ENCODE measurements around the gene GDA. TPM values are rescaled to one million over a fixed set of nuclear protein-coding genes. Genes with fewer than 3 reads are reported as not detected.

Gene GDA
- total and polyA plus RNA-seq, 3 experiments from 2014 or later = not detected

GRCh38 chr9:72155301-72155700 lies 6.1 kb downstream of the GDA start:
- peaks cover 0 to 2% (median 0%) of the 10 kb centered on the region in 5 donors for H3K9me3 Mint-ChIP-seq
- ChIA-PET POLR2A (no interaction called here), CTCF (no interaction called here)
- H3K4me1 ChIP-seq (ENCODE audit: insufficient read depth, low read length) = no peaks in the 10 kb centered on the region
- no peak overlapping the region for H3K27ac ChIP-seq (ENCODE audit: low read depth, low read length)
- H3K4me1 Mint-ChIP-seq = no peaks in the 10 kb centered on the region
- no peaks in the 10 kb centered on the region for H3K9me3 ChIP-seq (ENCODE audit: low read length)
- DNase-seq = no peak
- peaks cover 0 to 2% (median 0%) of the 10 kb centered on the region in 3 donors for H3K36me3 Mint-ChIP-seq
- peaks cover 2 to 17% of the 10 kb centered on the region in 2 donors for H3K27me3 Mint-ChIP-seq
- H3K4me3 ChIP-seq (ENCODE audit: low read length) = no peak overlapping the region
- H3K27ac Mint-ChIP-seq = no peak overlapping the region
- H3K36me3 ChIP-seq (ENCODE audit: insufficient read depth, low read length) = no peaks in the 10 kb centered on the region
- H3K27me3 ChIP-seq (ENCODE audit: insufficient read depth, low read length, poor library complexity, severe bottlenecking) = no peaks in the 10 kb centered on the region
- no peak overlapping the region for H3K4me3 Mint-ChIP-seq

GRCh38 chr9:72156586-72156985 lies 7.3 kb downstream of the GDA start:
- ChIA-PET CTCF (no interaction called here), POLR2A (no interaction called here)
- Histone ChIP-seq H3K27ac (ENCODE audit: low read depth, low read length) (no peak overlapping the region), H3K36me3 (ENCODE audit: insufficient read depth, low read length) (no peaks in the 10 kb centered on the region), H3K9me3 (ENCODE audit: low read length) (no peaks in the 10 kb centered on the region), H3K4me1 (ENCODE audit: insufficient read depth, low read length) (no peaks in the 10 kb centered on the region), H3K4me3 (ENCODE audit: low read length) (no peak overlapping the region), H3K27me3 (ENCODE audit: insufficient read depth, low read length, poor library complexity, severe bottlenecking) (no peaks in the 10 kb centered on the region)
- no peak for DNase-seq
- H3K9me3 Mint-ChIP-seq = peaks cover 0 to 2% (median 0%) of the 10 kb centered on the region in 5 donors
- no peak overlapping the region for H3K4me3 Mint-ChIP-seq
- H3K27ac Mint-ChIP-seq = no peak overlapping the region
- no peaks in the 10 kb centered on the region for H3K4me1 Mint-ChIP-seq
- H3K27me3 Mint-ChIP-seq = peaks cover 2 to 12% of the 10 kb centered on the region in 2 donors
- H3K36me3 Mint-ChIP-seq = peaks cover 0 to 2% (median 0%) of the 10 kb centered on the region in 3 donors

GRCh38 chr9:72158680-72159079 lies 9.4 kb downstream of the GDA start:
- no peak overlapping the region for H3K27ac ChIP-seq (ENCODE audit: low read depth, low read length)
- peaks cover 1 to 14% of the 10 kb centered on the region in 2 donors for H3K27me3 Mint-ChIP-seq
- CTCF ChIA-PET = no interaction called here
- H3K4me1 ChIP-seq (ENCODE audit: insufficient read depth, low read length) = no peaks in the 10 kb centered on the region
- no peak for DNase-seq
- H3K4me1 Mint-ChIP-seq = no peaks in the 10 kb centered on the region
- H3K9me3 Mint-ChIP-seq = peaks cover 0 to 2% (median 0%) of the 10 kb centered on the region in 5 donors
- no peak overlapping the region for H3K27ac Mint-ChIP-seq
- H3K36me3 ChIP-seq (ENCODE audit: insufficient read depth, low read length) = no peaks in the 10 kb centered on the region
- no peak overlapping the region for H3K4me3 ChIP-seq (ENCODE audit: low read length)
- no peaks in the 10 kb centered on the region for H3K9me3 ChIP-seq (ENCODE audit: low read length)
- H3K27me3 ChIP-seq (ENCODE audit: insufficient read depth, low read length, poor library complexity, severe bottlenecking) = no peaks in the 10 kb centered on the region
- POLR2A ChIA-PET = no interaction called here
- peaks cover 0 to 2% (median 0%) of the 10 kb centered on the region in 3 donors for H3K36me3 Mint-ChIP-seq
- no peak overlapping the region for H3K4me3 Mint-ChIP-seq

GRCh38 chr9:72160446-72161123 lies 11.3 kb downstream of the GDA start:
- H3K36me3 ChIP-seq (ENCODE audit: insufficient read depth, low read length) = no peaks in the 10 kb centered on the region
- no peaks in the 10 kb centered on the region for H3K9me3 ChIP-seq (ENCODE audit: low read length)
- no peak overlapping the region for H3K4me3 Mint-ChIP-seq
- H3K27ac Mint-ChIP-seq = no peak overlapping the region
- H3K27me3 Mint-ChIP-seq = peaks cover 1 to 14% of the 10 kb centered on the region in 2 donors
- H3K9me3 Mint-ChIP-seq = no peaks in the 10 kb centered on the region
- DNase-seq = no peak
- ChIA-PET CTCF (no interaction called here), POLR2A (no interaction called here)
- no peak overlapping the region for H3K4me3 ChIP-seq (ENCODE audit: low read length)
- H3K4me1 ChIP-seq (ENCODE audit: insufficient read depth, low read length) = no peaks in the 10 kb centered on the region
- no peaks in the 10 kb centered on the region for H3K36me3 Mint-ChIP-seq
- no peak overlapping the region for H3K27ac ChIP-seq (ENCODE audit: low read depth, low read length)
- H3K27me3 ChIP-seq (ENCODE audit: insufficient read depth, low read length, poor library complexity, severe bottlenecking) = no peaks in the 10 kb centered on the region
- no peaks in the 10 kb centered on the region for H3K4me1 Mint-ChIP-seq

GRCh38 chr9:72165326-72165725 lies 16.1 kb downstream of the GDA start:
- CTCF ChIA-PET = no interaction called here
- DNase-seq = no peak
- Histone ChIP-seq H3K9me3 (ENCODE audit: low read length) (no peaks in the 10 kb centered on the region), H3K27ac (ENCODE audit: low read depth, low read length) (no peak overlapping the region), H3K4me1 (ENCODE audit: insufficient read depth, low read length) (no peaks in the 10 kb centered on the region), H3K27me3 (ENCODE audit: insufficient read depth, low read length, poor library complexity, severe bottlenecking) (no peaks in the 10 kb centered on the region), H3K36me3 (ENCODE audit: insufficient read depth, low read length) (no peaks in the 10 kb centered on the region), H3K4me3 (ENCODE audit: low read length) (no peak overlapping the region)
- Mint-ChIP-seq H3K27me3 (peaks cover 6 to 8% of the 10 kb centered on the region in 2 donors), H3K4me3 (no peak overlapping the region), H3K36me3 (no peaks in the 10 kb centered on the region), H3K4me1 (no peaks in the 10 kb centered on the region), H3K27ac (no peak overlapping the region), H3K9me3 (no peaks in the 10 kb centered on the region)
- POLR2A ChIA-PET = no interaction called here

GRCh38 chr9:72165821-72166547 lies 16.7 kb downstream of the GDA start:
- H3K4me3 ChIP-seq (ENCODE audit: low read length) = no peak overlapping the region
- no peaks in the 10 kb centered on the region for H3K9me3 ChIP-seq (ENCODE audit: low read length)
- POLR2A ChIA-PET = no interaction called here
- H3K36me3 Mint-ChIP-seq = no peaks in the 10 kb centered on the region
- CTCF ChIA-PET = no interaction called here
- no peak overlapping the region for H3K4me3 Mint-ChIP-seq
- H3K27ac Mint-ChIP-seq = no peak overlapping the region
- H3K36me3 ChIP-seq (ENCODE audit: insufficient read depth, low read length) = no peaks in the 10 kb centered on the region
- peaks cover 6 to 8% of the 10 kb centered on the region in 2 donors for H3K27me3 Mint-ChIP-seq
- DNase-seq = no peak
- H3K4me1 ChIP-seq (ENCODE audit: insufficient read depth, low read length) = no peaks in the 10 kb centered on the region
- no peaks in the 10 kb centered on the region for H3K4me1 Mint-ChIP-seq
- H3K27me3 ChIP-seq (ENCODE audit: insufficient read depth, low read length, poor library complexity, severe bottlenecking) = no peaks in the 10 kb centered on the region
- no peaks in the 10 kb centered on the region for H3K9me3 Mint-ChIP-seq
- H3K27ac ChIP-seq (ENCODE audit: low read depth, low read length) = no peak overlapping the region

GRCh38 chr9:72168075-72168474 lies 18.8 kb downstream of the GDA start:
- no peaks in the 10 kb centered on the region for H3K9me3 Mint-ChIP-seq
- no peaks in the 10 kb centered on the region for H3K9me3 ChIP-seq (ENCODE audit: low read length)
- no peaks in the 10 kb centered on the region for H3K4me1 Mint-ChIP-seq
- H3K36me3 Mint-ChIP-seq = no peaks in the 10 kb centered on the region
- H3K27me3 Mint-ChIP-seq = peaks cover under 1 to 5% of the 10 kb centered on the region in 2 donors
- no peaks in the 10 kb centered on the region for H3K4me1 ChIP-seq (ENCODE audit: insufficient read depth, low read length)
- ChIA-PET CTCF (no interaction called here), POLR2A (no interaction called here)
- H3K4me3 Mint-ChIP-seq = no peak overlapping the region
- no peaks in the 10 kb centered on the region for H3K27me3 ChIP-seq (ENCODE audit: insufficient read depth, low read length, poor library complexity, severe bottlenecking)
- no peak for DNase-seq
- no peak overlapping the region for H3K4me3 ChIP-seq (ENCODE audit: low read length)
- H3K27ac ChIP-seq (ENCODE audit: low read depth, low read length) = no peak overlapping the region
- no peak overlapping the region for H3K27ac Mint-ChIP-seq
- no peaks in the 10 kb centered on the region for H3K36me3 ChIP-seq (ENCODE audit: insufficient read depth, low read length)

GRCh38 chr9:72169178-72169577 lies 19.9 kb downstream of the GDA start:
- no peak overlapping the region for H3K27ac Mint-ChIP-seq
- CTCF ChIA-PET = no interaction called here

More at GRCh38 chr9:72169178-72169577, 19.9 kb downstream of the GDA start:
- no peak for DNase-seq
- Mint-ChIP-seq H3K36me3 (no peaks in the 10 kb centered on the region), H3K9me3 (no peaks in the 10 kb centered on the region), H3K4me3 (no peak overlapping the region), H3K4me1 (no peaks in the 10 kb centered on the region), H3K27me3 (peaks cover 0 to 5% of the 10 kb centered on the region in 2 donors)
- H3K27me3 ChIP-seq (ENCODE audit: insufficient read depth, low read length, poor library complexity, severe bottlenecking) = no peaks in the 10 kb centered on the region
- H3K4me1 ChIP-seq (ENCODE audit: insufficient read depth, low read length) = no peaks in the 10 kb centered on the region
- H3K27ac ChIP-seq (ENCODE audit: low read depth, low read length) = no peak overlapping the region
- no peaks in the 10 kb centered on the region for H3K9me3 ChIP-seq (ENCODE audit: low read length)
- POLR2A ChIA-PET = no interaction called here
- no peak overlapping the region for H3K4me3 ChIP-seq (ENCODE audit: low read length)
- no peaks in the 10 kb centered on the region for H3K36me3 ChIP-seq (ENCODE audit: insufficient read depth, low read length)

Data from CD8-positive, alpha-beta memory T cell (primary cell).